K562 (cell line): ENCODE results near the gene ADD1. TPM values are rescaled to one million over a fixed set of nuclear protein-coding genes. Genes with fewer than 3 reads are reported as not detected.

Experiments used
- RFX1 ChIP-seq: fragments of 450-650 bp; IDR thresholded peaks from 2 replicates; pipeline ENCODE4 v1.6.1; 2016; ENCODE audit warnings: mild to moderate bottlenecking, moderate library complexity
- ZEB2 ChIP-seq: fragments of 450-650 bp; IDR thresholded peaks from 2 replicates; pipeline ENCODE4 v1.6.1; 2016
- polyA plus RNA-seq, 8 experiments: library from polyadenylated mRNA; depleted of rRNA in 4 of 8; stranded (reverse) in 5 of 8; unstranded in 3 of 8; fragments of >200 nt; fragmentation: Nextera tagmentation in 2 of 8; fragmentation: Illumina TruSeq in 1 of 8; extraction: Ambion mirVana in 2 of 8; extraction: Trizol in 1 of 8; gene quantifications; 2 replicates each; pipeline versions ENCODE4 v1.2.1 to v1.2.3, GENCODE V29; 2011 to 2014; ENCODE audit warnings: inconsistent platforms in 1 of 8, missing spikeins in 1 of 8
- total RNA-seq, 7 experiments: library from RNA; depleted of rRNA in 6 of 7; stranded (reverse); fragments of >200 nt in 6 of 7; fragmentation: Illumina TruSeq in 2 of 7; extraction: Trizol in 2 of 7; gene quantifications; 2 replicates each; pipeline versions ENCODE4 v1.2.1 to v1.2.3, GENCODE V29; 2011 to 2021; ENCODE audit warnings: low replicate concordance in 1 of 7
- TF ChIP-seq, protein P1 (sequence below): fragments of 200-600 bp; sonication (generic); IDR thresholded peaks from one replicate; pipeline ENCODE4 v1.6.1; 2012; ENCODE audit warnings: mild to moderate bottlenecking, low read depth, low read length, inconsistent platforms
- TF ChIP-seq, protein P2 (sequence below), 2 experiments: fragments of 450-650 bp; IDR thresholded peaks; 2 replicates each; pipeline ENCODE4 v1.6.1; 2016; ENCODE audit warnings: mild to moderate bottlenecking in 2 of 2, borderline replicate concordance in 1 of 2, low read depth in 1 of 2, moderate library complexity in 1 of 2

The ADD1 gene
- total and polyA plus RNA-seq, 9 of the 15 experiments (the other 6 are each of a cell fraction or from before 2014, with no cell fraction given): 17.5 to 153 (median 74.0) TPM

- TF ChIP-seq, protein P1, sequence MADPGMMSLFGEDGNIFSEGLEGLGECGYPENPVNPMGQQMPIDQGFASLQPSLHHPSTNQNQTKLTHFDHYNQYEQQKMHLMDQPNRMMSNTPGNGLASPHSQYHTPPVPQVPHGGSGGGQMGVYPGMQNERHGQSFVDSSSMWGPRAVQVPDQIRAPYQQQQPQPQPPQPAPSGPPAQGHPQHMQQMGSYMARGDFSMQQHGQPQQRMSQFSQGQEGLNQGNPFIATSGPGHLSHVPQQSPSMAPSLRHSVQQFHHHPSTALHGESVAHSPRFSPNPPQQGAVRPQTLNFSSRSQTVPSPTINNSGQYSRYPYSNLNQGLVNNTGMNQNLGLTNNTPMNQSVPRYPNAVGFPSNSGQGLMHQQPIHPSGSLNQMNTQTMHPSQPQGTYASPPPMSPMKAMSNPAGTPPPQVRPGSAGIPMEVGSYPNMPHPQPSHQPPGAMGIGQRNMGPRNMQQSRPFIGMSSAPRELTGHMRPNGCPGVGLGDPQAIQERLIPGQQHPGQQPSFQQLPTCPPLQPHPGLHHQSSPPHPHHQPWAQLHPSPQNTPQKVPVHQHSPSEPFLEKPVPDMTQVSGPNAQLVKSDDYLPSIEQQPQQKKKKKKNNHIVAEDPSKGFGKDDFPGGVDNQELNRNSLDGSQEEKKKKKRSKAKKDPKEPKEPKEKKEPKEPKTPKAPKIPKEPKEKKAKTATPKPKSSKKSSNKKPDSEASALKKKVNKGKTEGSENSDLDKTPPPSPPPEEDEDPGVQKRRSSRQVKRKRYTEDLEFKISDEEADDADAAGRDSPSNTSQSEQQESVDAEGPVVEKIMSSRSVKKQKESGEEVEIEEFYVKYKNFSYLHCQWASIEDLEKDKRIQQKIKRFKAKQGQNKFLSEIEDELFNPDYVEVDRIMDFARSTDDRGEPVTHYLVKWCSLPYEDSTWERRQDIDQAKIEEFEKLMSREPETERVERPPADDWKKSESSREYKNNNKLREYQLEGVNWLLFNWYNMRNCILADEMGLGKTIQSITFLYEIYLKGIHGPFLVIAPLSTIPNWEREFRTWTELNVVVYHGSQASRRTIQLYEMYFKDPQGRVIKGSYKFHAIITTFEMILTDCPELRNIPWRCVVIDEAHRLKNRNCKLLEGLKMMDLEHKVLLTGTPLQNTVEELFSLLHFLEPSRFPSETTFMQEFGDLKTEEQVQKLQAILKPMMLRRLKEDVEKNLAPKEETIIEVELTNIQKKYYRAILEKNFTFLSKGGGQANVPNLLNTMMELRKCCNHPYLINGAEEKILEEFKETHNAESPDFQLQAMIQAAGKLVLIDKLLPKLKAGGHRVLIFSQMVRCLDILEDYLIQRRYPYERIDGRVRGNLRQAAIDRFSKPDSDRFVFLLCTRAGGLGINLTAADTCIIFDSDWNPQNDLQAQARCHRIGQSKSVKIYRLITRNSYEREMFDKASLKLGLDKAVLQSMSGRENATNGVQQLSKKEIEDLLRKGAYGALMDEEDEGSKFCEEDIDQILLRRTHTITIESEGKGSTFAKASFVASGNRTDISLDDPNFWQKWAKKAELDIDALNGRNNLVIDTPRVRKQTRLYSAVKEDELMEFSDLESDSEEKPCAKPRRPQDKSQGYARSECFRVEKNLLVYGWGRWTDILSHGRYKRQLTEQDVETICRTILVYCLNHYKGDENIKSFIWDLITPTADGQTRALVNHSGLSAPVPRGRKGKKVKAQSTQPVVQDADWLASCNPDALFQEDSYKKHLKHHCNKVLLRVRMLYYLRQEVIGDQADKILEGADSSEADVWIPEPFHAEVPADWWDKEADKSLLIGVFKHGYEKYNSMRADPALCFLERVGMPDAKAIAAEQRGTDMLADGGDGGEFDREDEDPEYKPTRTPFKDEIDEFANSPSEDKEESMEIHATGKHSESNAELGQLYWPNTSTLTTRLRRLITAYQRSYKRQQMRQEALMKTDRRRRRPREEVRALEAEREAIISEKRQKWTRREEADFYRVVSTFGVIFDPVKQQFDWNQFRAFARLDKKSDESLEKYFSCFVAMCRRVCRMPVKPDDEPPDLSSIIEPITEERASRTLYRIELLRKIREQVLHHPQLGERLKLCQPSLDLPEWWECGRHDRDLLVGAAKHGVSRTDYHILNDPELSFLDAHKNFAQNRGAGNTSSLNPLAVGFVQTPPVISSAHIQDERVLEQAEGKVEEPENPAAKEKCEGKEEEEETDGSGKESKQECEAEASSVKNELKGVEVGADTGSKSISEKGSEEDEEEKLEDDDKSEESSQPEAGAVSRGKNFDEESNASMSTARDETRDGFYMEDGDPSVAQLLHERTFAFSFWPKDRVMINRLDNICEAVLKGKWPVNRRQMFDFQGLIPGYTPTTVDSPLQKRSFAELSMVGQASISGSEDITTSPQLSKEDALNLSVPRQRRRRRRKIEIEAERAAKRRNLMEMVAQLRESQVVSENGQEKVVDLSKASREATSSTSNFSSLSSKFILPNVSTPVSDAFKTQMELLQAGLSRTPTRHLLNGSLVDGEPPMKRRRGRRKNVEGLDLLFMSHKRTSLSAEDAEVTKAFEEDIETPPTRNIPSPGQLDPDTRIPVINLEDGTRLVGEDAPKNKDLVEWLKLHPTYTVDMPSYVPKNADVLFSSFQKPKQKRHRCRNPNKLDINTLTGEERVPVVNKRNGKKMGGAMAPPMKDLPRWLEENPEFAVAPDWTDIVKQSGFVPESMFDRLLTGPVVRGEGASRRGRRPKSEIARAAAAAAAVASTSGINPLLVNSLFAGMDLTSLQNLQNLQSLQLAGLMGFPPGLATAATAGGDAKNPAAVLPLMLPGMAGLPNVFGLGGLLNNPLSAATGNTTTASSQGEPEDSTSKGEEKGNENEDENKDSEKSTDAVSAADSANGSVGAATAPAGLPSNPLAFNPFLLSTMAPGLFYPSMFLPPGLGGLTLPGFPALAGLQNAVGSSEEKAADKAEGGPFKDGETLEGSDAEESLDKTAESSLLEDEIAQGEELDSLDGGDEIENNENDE: no peak
- no peak for TF ChIP-seq ZEB2
- TF ChIP-seq, protein P2, sequence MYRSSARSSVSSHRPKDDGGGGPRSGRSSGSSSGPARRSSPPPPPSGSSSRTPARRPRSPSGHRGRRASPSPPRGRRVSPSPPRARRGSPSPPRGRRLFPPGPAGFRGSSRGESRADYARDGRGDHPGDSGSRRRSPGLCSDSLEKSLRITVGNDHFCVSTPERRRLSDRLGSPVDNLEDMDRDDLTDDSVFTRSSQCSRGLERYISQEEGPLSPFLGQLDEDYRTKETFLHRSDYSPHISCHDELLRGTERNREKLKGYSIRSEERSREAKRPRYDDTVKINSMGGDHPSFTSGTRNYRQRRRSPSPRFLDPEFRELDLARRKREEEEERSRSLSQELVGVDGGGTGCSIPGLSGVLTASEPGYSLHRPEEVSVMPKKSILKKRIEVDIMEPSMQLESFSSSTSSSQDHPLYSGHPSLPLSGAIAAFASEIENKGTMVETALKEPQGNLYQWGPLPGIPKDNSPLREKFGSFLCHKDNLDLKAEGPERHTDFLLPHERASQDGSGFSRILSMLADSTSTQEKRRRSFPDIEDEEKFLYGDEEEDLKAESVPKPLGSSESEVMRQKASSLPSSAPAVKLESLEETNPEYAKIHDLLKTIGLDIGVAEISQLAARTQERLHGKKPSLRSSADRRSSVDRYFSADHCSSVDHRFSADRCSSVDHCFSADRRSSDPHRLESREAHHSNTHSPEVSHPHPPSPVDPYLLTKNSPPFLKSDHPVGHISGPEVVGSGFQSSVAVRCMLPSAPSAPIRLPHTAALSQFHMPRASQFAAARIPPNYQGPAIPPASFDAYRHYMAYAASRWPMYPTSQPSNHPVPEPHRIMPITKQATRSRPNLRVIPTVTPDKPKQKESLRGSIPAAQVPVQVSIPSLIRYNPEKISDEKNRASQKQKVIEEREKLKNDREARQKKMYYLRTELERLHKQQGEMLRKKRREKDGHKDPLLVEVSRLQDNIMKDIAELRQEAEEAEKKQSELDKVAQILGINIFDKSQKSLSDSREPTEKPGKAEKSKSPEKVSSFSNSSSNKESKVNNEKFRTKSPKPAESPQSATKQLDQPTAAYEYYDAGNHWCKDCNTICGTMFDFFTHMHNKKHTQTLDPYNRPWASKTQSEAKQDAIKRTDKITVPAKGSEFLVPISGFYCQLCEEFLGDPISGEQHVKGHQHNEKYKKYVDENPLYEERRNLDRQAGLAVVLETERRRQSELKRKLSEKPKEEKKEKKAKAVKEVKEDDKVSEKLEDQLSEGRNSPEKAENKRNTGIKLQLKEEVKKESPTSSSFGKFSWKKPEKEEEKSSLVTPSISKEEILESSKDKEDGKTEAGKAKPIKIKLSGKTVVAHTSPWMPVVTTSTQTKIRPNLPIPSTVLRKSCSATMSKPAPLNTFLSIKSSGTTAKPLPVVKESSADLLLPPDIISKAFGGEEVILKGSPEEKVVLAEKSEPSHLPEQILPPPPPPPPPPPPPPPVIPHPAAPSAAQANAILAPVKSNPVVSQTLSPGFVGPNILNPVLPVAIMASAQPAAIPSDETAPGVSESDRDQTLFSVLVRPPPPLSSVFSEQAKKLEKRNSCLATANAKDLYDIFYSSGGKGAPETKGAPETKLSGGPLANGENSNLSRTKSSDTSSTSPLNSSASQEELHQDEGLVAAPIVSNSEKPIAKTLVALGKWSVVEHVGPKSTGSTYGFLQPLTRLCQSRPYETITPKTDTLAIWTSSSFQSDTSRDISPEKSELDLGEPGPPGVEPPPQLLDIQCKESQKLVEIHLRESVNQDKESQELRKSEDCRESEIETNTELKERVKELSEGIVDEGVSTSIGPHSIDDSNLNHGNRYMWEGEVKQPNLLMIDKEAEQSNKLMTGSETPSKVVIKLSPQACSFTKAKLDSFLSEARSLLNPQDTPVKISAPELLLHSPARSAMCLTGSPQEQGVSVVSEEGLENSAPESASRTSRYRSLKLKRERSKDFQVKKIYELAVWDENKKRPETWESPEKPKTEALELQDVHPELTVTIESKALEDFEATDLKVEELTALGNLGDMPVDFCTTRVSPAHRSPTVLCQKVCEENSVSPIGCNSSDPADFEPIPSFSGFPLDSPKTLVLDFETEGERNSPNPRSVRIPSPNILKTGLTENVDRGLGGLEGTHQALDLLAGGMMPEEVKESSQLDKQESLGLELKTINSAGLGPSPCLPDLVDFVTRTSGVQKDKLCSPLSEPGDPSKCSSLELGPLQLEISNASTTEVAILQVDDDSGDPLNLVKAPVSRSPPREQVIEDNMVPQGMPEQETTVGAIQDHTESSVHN (IDR thresholded peaks at IDR 0.05; ENCODE audit: borderline replicate concordance in 1 of 2, low read depth in 1 of 2): no peak
- no peak for TF ChIP-seq RFX1
Observed at GRCh38 chr4:2867758-2868491, 24.3 kb downstream of the ADD1 start (continued).
